SK-N-SH treated with all-trans-retinoic acid at 6 μM for 48 hours (cell line): ENCODE measurements around the gene EML5.

Experiments used
- ARNTL ChIP-seq: fragments of 450-650 bp; formaldehyde crosslinking; IDR thresholded peaks from 2 replicates; pipeline ENCODE4 v1.5.0; 2020; ENCODE audit warnings: low read depth, mild to moderate bottlenecking, moderate library complexity, borderline replicate concordance
- BACH2 ChIP-seq: fragments of 250-450 bp; sonication (Bioruptor Pico); IDR thresholded peaks from 2 replicates; pipeline ENCODE4 v1.9.0; 2021; ENCODE audit warnings: mild to moderate bottlenecking, borderline replicate concordance
- CSDC2 ChIP-seq: fragments of 250-450 bp; sonication (Bioruptor Pico); IDR thresholded peaks from 2 replicates; pipeline ENCODE4 v1.5.0; 2020; ENCODE audit warnings: mild to moderate bottlenecking, moderate library complexity
- ESRRG ChIP-seq: fragments of 250-450 bp; sonication (Bioruptor Pico); IDR thresholded peaks from 2 replicates; pipeline ENCODE4 v1.6.1; 2021; ENCODE audit warnings: mild to moderate bottlenecking
- GLIS3 ChIP-seq: fragments of 250-450 bp; sonication (Bioruptor Pico); IDR thresholded peaks from 2 replicates; pipeline ENCODE4 v1.5.0; 2020; ENCODE audit warnings: mild to moderate bottlenecking, moderate library complexity
- ISL1 ChIP-seq: fragments of 250-450 bp; sonication (Bioruptor Pico); IDR thresholded peaks from 2 replicates; pipeline ENCODE4 v2.1.2; 2022; ENCODE audit warnings: mild to moderate bottlenecking, moderate library complexity
- PPARA ChIP-seq: fragments of 250-450 bp; sonication (Bioruptor Pico); IDR thresholded peaks from 2 replicates; pipeline ENCODE4 v1.5.0; 2020; ENCODE audit warnings: mild to moderate bottlenecking, borderline replicate concordance
- ZC3H10 ChIP-seq: fragments of 250-450 bp; sonication (Bioruptor Pico); IDR thresholded peaks from 2 replicates; pipeline ENCODE4 v1.5.1; 2021; ENCODE audit warnings: mild to moderate bottlenecking, moderate library complexity
- ZFP30 ChIP-seq: fragments of 450-650 bp; formaldehyde crosslinking; IDR thresholded peaks from 2 replicates; pipeline ENCODE4 v1.5.0; 2022; ENCODE audit warnings: mild to moderate bottlenecking, moderate library complexity
- ZNF565 ChIP-seq: fragments of 450-650 bp; formaldehyde crosslinking; conservative IDR thresholded peaks from 2 replicates; pipeline ENCODE4 v1.5.0; 2020; ENCODE audit warnings: low read depth, mild to moderate bottlenecking, moderate library complexity
- ZNF70 ChIP-seq: fragments of 450-650 bp; formaldehyde crosslinking; IDR thresholded peaks from 2 replicates; pipeline ENCODE4 v1.5.0; 2020; ENCODE audit warnings: mild to moderate bottlenecking, moderate library complexity
- TF ChIP-seq, protein P1 (sequence below): fragments of 250-450 bp; sonication (Bioruptor Pico); IDR thresholded peaks from 2 replicates; pipeline ENCODE4 v1.8.0; 2020; ENCODE audit warnings: mild to moderate bottlenecking, moderate library complexity, borderline replicate concordance
- TF ChIP-seq, protein P2 (sequence below): fragments of 250-450 bp; sonication (Bioruptor Pico); IDR thresholded peaks from 2 replicates; pipeline ENCODE4 v1.5.1; 2020; ENCODE audit warnings: low read depth, mild to moderate bottlenecking, moderate library complexity

DNA sequence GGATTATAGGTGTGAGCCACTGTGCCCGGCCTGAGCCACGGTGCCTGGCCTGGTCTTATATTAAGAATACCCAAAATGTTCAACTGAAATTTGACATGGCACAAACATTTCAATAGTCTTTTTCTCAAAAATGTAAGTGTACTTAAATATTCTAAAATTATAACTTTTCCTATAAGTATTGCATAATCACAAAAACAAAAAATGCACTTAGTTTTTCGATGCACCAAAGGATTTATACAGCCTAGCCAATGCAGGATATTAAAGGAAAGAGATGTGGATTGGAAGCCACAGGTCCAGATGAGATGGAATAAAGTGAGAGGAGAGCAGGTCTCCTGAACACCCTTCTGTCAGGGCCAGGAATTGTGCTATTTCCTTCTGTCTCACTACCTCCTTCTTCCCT is 167.1 kb downstream of the EML5 start:
- TF ChIP-seq PPARA (CRISPR knock-in tag): no peak
- no peak for TF ChIP-seq ZC3H10 (CRISPR knock-in tag)
- TF ChIP-seq ZNF565: no peak
- no peak for TF ChIP-seq GLIS3 (CRISPR knock-in tag)
- TF ChIP-seq ZFP30 (CRISPR knock-in tag): no peak
- no peak for TF ChIP-seq ZNF70 (CRISPR knock-in tag)
- TF ChIP-seq ESRRG (CRISPR knock-in tag): no peak
- no peak for TF ChIP-seq ISL1 (CRISPR knock-in tag)
- TF ChIP-seq BACH2: no peak
- TF ChIP-seq, protein P1, sequence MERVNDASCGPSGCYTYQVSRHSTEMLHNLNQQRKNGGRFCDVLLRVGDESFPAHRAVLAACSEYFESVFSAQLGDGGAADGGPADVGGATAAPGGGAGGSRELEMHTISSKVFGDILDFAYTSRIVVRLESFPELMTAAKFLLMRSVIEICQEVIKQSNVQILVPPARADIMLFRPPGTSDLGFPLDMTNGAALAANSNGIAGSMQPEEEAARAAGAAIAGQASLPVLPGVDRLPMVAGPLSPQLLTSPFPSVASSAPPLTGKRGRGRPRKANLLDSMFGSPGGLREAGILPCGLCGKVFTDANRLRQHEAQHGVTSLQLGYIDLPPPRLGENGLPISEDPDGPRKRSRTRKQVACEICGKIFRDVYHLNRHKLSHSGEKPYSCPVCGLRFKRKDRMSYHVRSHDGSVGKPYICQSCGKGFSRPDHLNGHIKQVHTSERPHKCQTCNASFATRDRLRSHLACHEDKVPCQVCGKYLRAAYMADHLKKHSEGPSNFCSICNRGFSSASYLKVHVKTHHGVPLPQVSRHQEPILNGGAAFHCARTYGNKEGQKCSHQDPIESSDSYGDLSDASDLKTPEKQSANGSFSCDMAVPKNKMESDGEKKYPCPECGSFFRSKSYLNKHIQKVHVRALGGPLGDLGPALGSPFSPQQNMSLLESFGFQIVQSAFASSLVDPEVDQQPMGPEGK: no peak
- no peak for TF ChIP-seq ARNTL (CRISPR knock-in tag)
- TF ChIP-seq, protein P2, sequence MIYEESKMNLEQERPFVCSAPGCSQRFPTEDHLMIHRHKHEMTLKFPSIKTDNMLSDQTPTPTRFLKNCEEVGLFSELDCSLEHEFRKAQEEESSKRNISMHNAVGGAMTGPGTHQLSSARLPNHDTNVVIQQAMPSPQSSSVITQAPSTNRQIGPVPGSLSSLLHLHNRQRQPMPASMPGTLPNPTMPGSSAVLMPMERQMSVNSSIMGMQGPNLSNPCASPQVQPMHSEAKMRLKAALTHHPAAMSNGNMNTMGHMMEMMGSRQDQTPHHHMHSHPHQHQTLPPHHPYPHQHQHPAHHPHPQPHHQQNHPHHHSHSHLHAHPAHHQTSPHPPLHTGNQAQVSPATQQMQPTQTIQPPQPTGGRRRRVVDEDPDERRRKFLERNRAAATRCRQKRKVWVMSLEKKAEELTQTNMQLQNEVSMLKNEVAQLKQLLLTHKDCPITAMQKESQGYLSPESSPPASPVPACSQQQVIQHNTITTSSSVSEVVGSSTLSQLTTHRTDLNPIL: no peak
- no peak for TF ChIP-seq CSDC2 (CRISPR knock-in tag)
